Activated CD4-positive, alpha-beta memory T cell treated with anti-CD3 and anti-CD28 coated beads for 36 hours (primary cell): ENCODE measurements around the gene JUND. TPM values are rescaled to one million over a fixed set of nuclear protein-coding genes. Genes with fewer than 3 reads are reported as not detected.

Experiments used
- CTCF ChIA-PET: fragments of 350-600 bp; sonication (Branson Sonifier 250); formaldehyde crosslinking; loops from one replicate; lab custom pipeline; 2021; ENCODE audit warnings: antibody characterized with exemption, inconsistent platforms; lab: Charles Lee
- POLR2A ChIA-PET: fragments of 350-600 bp; sonication (Branson Sonifier 250); formaldehyde crosslinking; loops from one replicate; lab custom pipeline; 2021; ENCODE audit warnings: antibody characterized with exemption; lab: Charles Lee
- DNase-seq: peaks from one replicate; pipeline ENCODE4 v3.0.0-alpha.2; 2020
- H3K27ac Mint-ChIP-seq: one replicate; pipeline ENCODE4 v1.8.0; 2021; ENCODE audit warnings: mixed read lengths
- H3K27me3 Mint-ChIP-seq: one replicate; pipeline ENCODE4 v1.8.0; 2021; ENCODE audit warnings: mixed read lengths
- H3K36me3 Mint-ChIP-seq: one replicate; pipeline ENCODE4 v1.8.0; 2021; ENCODE audit warnings: mixed read lengths
- H3K4me1 Mint-ChIP-seq: one replicate; pipeline ENCODE4 v1.8.0; 2021; ENCODE audit warnings: low read depth, mixed read lengths
- H3K4me3 Mint-ChIP-seq: one replicate; pipeline ENCODE4 v1.8.0; 2021; ENCODE audit warnings: mild to moderate bottlenecking, mixed read lengths
- H3K9me3 Mint-ChIP-seq: one replicate; pipeline ENCODE4 v1.8.0; 2021; ENCODE audit warnings: mixed read lengths
- intact Hi-C: fragments of 100-400 bp; cut with micrococcal nuclease; formaldehyde crosslinking; loops from one replicate; pipeline ENCODE4 v1.15.1; 2023
- microRNA-seq: library from miRNA; unstranded; fragments of <30 nt; microRNA quantifications from one replicate; pipeline ENCODE4 v1.2.0, GENCODE V29; 2022; ENCODE audit warnings: borderline number of aligned reads, borderline microRNAs expressed, borderline replicate concordance
- total RNA-seq, 2 experiments: library from RNA; stranded (reverse); gene quantifications; one replicate each; pipeline ENCODE4 v1.2.3, GENCODE V29; 2021

Gene JUND
- total RNA-seq, 2 experiments from 2014 or later, result 232 to 236 TPM

DNA sequence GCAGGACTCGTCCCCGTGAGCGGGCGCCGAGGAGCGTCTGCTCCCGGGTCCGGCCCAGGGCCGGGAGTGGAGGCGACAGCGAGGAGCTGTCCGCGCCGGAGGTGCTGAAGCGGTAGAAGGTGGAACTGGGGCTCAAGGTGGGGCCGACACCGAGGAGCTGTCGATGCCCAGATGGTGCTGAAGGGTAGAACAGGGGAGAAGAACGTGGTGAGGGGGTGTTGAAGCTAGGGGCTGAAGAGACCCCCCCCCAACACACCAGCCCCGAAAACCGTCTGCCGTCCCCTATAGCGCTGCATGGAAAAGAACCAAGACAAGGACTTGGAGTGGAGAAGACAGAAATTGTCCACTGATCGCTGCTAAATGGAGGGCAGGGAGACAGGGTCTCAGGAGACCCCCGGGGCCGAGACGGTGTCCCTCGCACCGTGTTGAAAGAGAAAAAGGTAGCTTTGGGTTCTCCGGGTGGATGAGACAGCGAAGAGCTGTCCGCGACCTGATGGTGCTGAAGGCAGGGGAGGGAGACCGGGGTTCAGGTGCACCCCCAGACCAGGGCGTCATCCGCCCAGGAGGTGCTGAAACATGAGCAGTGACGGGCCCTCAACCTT, 48.1 kb downstream of the JUND start:
- H3K4me1 Mint-ChIP-seq, result peaks cover 3% of the 10 kb centered on the region
- intact Hi-C loops, result no loop called here
- POLR2A ChIA-PET, result no interaction called here

DNA sequence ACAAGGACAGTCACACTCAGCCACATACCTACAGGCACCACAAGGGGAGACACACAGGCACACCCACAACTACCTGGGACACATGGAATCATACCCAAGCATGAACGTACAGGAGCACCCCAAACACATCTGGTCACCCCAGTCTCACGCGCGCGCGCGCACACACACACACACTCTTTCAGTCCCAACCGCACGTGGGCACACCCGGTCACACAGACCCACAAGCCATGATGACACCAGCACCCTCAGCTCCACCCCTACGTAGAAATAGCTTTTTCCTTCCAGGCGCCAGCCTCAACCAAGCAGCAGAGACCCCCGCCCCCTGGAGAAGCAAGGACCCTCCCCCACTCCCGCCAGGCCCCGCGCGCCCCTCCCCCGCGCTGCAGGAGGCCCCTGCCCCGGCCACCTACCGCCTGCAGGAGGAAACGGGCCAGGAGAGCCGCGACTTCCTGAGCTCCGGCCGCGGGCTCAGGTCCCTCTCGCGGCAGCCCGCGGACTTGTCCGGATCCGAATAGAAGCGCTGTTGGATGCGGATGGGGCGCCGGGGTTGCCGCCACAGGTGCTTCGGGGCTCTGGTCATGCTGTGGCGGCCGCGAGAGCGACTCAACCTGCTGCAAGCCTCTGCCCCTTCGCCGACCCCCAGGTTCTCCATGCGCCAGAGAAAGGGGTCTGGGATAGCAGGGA, 48.7 kb downstream of the JUND start:
- POLR2A ChIA-PET, result no interaction called here
- Mint-ChIP-seq H3K9me3 (peaks cover 2% of the 10 kb centered on the region), H3K36me3 (no peaks in the 10 kb centered on the region), H3K27me3 (peaks cover 62% of the 10 kb centered on the region), H3K4me3 (no peak overlapping the region), H3K27ac (no peak overlapping the region), H3K4me1 (peaks cover 3% of the 10 kb centered on the region)
- CTCF ChIA-PET, result interaction anchor here (0.7 to 4.0 kb wide), 10 partner anchors 8 to 156 kb away, joined by 3 to 23 read pairs (median 4); partner anchors contain the start of gene LSM4
- intact Hi-C loops, result no loop called here
- peak; percentile 27 for DNase-seq

More for the DNA sequence above, 48.1 kb downstream of the JUND start:
- peak; percentile 67 for DNase-seq
- Mint-ChIP-seq H3K4me3 (no peak overlapping the region), H3K27ac (no peak overlapping the region), H3K9me3 (peaks cover 2% of the 10 kb centered on the region), H3K27me3 (peaks cover 56% of the 10 kb centered on the region), H3K36me3 (no peaks in the 10 kb centered on the region)
- CTCF ChIA-PET, result interaction anchor here (0.6 to 4.0 kb wide), 9 partner anchors 7 to 155 kb away, joined by 3 to 23 read pairs (median 4); no protein-coding TSS in a partner anchor

DNA sequence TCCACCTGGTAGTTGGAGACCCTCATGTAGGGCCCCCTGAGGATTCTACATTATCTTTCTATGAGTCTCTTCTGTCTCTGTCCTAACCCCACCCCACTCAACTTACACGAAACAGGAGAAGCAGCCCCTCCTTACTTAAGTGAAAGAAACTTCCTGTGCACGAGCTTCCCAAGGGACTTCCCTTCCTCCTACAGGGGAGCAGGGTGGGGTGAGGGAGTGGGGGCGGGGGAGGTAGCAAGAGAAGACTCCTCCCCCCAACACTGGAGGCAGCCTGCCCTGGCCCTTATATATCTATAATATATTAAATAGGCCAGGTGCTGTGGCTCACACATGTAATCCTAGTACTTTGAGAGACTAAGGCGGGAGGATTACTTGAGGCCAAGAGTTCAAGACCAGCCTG, 49.6 kb downstream of the JUND start:
- Mint-ChIP-seq H3K4me1 (peaks cover 3% of the 10 kb centered on the region), H3K27ac (no peak overlapping the region), H3K4me3 (no peak overlapping the region), H3K9me3 (peaks cover 2% of the 10 kb centered on the region), H3K36me3 (no peaks in the 10 kb centered on the region), H3K27me3 (peaks cover 67% of the 10 kb centered on the region)
- intact Hi-C loops, result no loop called here
- no peak for DNase-seq
- CTCF ChIA-PET, result interaction anchor here (0.9 to 4.0 kb wide), 7 partner anchors 7 to 91 kb away, joined by 3 to 23 read pairs (median 4); partner anchors contain the start of gene LSM4
- POLR2A ChIA-PET, result no interaction called here

DNA sequence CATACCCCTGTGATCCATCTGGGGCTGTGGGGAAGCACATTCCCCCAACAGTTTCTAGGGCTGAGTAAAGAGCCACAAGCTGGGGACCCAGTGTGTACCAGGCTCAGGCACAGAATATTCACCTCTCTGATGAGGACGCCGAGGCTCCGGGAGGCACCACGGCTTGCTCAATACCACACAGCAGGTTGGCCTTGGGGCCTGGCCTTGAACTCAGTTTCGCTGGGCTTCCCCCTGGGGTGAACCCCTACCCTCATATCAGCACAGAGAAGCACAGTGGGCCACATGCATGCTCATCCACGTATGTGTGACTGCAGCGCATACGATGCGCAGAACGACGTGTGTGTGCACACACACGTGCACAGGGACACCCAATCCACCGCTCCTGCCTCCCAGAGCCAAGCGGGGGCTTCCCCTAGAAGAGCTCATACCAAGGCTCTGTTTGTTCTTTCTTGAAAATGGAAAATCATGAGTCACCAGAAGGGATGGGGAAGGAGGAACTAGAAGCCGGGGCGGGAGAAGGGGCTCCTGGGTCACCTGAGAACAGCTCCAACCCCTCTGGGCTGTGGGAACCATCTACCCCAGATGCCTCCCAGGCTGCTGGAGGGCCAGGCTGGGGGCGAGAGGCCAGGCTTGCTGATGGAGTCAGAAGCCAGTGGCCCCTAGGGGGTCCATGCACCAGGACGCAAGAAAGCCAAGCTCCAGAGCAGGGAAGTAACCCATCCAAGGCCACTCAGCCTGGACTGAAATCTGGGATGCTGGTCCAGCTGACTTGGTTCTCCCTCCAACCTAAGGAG, 50.3 kb downstream of the JUND start:
- CTCF ChIA-PET, result interaction anchor here (1.2 to 4.0 kb wide), 6 partner anchors 9 to 97 kb away, joined by 3 to 23 read pairs (median 4); no protein-coding TSS in a partner anchor
- no peak for DNase-seq
- intact Hi-C loops, result no loop called here
- no peaks in the 10 kb centered on the region for H3K36me3 Mint-ChIP-seq
- H3K27ac Mint-ChIP-seq, result no peak overlapping the region
- H3K4me1 Mint-ChIP-seq, result peaks cover 3% of the 10 kb centered on the region
- no peak overlapping the region for H3K4me3 Mint-ChIP-seq
- H3K27me3 Mint-ChIP-seq, result peaks cover 67% of the 10 kb centered on the region
- POLR2A ChIA-PET, result no interaction called here
- peaks cover 2% of the 10 kb centered on the region for H3K9me3 Mint-ChIP-seq

DNA sequence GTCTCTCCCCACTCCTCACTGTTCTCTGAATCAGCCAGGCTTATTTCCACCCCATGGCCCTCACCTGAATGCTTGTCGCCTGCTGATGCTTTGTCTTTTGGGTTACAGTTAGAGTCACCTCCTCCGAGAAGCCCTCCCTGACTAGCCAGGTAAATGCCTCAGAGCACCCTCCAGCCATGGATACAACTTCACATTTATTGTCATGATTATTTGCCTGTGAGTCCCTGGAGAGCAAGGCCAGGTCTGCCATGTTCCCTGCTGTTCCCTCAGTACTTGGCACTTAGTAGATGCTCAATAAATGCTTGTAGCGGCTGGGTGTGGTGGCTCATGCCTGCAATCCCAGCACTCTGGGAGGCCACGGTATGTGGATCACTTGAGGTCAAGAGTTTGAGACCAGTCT, 51.5 kb downstream of the JUND start:
- no peak overlapping the region for H3K27ac Mint-ChIP-seq
- peaks cover 11% of the 10 kb centered on the region for H3K4me1 Mint-ChIP-seq
- ChIA-PET CTCF (interaction anchor here (1.2 to 4.0 kb wide), 4 partner anchors 23 to 98 kb away, joined by 3 to 23 read pairs (median 4); no protein-coding TSS in a partner anchor), POLR2A (no interaction called here)
- DNase-seq, result no peak
- no peaks in the 10 kb centered on the region for H3K36me3 Mint-ChIP-seq
- H3K27me3 Mint-ChIP-seq, result peaks cover 70% of the 10 kb centered on the region
- H3K4me3 Mint-ChIP-seq, result no peak overlapping the region
- H3K9me3 Mint-ChIP-seq, result peaks cover 2% of the 10 kb centered on the region
- intact Hi-C loops, result no loop called here

Small RNAs within 50 kb of the gene (microRNA-seq; reads per million reads assigned to microRNA genes)
- gene MIR3188, result 4.7 reads per million, percentile 12 among the genes with 10 or more reads in this experiment

Other genes with a start within 250 kb of the JUND start
- gene IL12RB1, start 194.7 kb downstream of the JUND start, total RNA-seq, result 10 to 100 TPM; 22.6 to 23.3 TPM
- 10 to 100 TPM; 22.5 to 23.8 TPM for gene MAST3, start 183.8 kb downstream of the JUND start, total RNA-seq
- 10 to 100 TPM; 14.9 to 19.1 TPM for gene PIK3R2, start 128.5 kb downstream of the JUND start, total RNA-seq
- 10 to 100 TPM; 23.7 to 26.9 TPM for gene IFI30, start 107.8 kb downstream of the JUND start, total RNA-seq
- gene MPV17L2, start 88.4 kb downstream of the JUND start, total RNA-seq, result 1 to 10 TPM; 6.4 to 7.3 TPM
- 1 to 10 TPM; 3.9 to 4.3 TPM for gene RAB3A, start 77.6 kb downstream of the JUND start, total RNA-seq
- gene PDE4C, start 55.2 kb downstream of the JUND start, total RNA-seq, result not detected
- gene IQCN, start 7.2 kb downstream of the JUND start, total RNA-seq, result under 1 TPM; 0.36 to 0.39 TPM
- 100 to 1,000 TPM; 356 to 361 TPM for gene LSM4, start 41.5 kb upstream of the JUND start, total RNA-seq
- gene PGPEP1, start 59.0 kb upstream of the JUND start, total RNA-seq, result 10 to 100 TPM; 29.0 to 30.8 TPM
- gene GDF15, start 104.5 kb upstream of the JUND start, total RNA-seq, result not detected
- not detected for gene LRRC25, start 116.0 kb upstream of the JUND start, total RNA-seq
- gene SSBP4, start 137.8 kb upstream of the JUND start, total RNA-seq, result 100 to 1,000 TPM in 1 of 2 experiments, 10 to 100 TPM in 1; 97.9 to 102 TPM
- gene ISYNA1, start 156.5 kb upstream of the JUND start, total RNA-seq, result 10 to 100 TPM; 19.3 to 20.0 TPM
- 10 to 100 TPM; 24.7 to 29.7 TPM for gene ELL, start 240.4 kb upstream of the JUND start, total RNA-seq